A549 (cell line): ENCODE measurements around the gene MAPRE2. TPM values are rescaled to one million over a fixed set of nuclear protein-coding genes. Genes with fewer than 3 reads are reported as not detected.

Experiments
- ATAC-seq, 2 experiments: fragments of 200-7000 bp in 1 of 2; fragments of >200 bp in 1 of 2; cut with Nextera tagmentation in 1 of 2; cut with Tn5 transposase in 1 of 2; 3 replicates each; pipeline versions ENCODE4 v1.8.0 to v1.9.1; 2018 to 2020; ENCODE audit warnings: mild to moderate bottlenecking in 1 of 2, moderate library complexity in 1 of 2
- CTCF ChIA-PET: fragments of 300-600 bp; sonication (Branson Sonifier 250); formaldehyde crosslinking; extraction: SDS; loops from one replicate; lab custom pipeline; 2021; ENCODE audit warnings: antibody characterized with exemption, inconsistent platforms; lab: Yijun Ruan, JAX
- POLR2A ChIA-PET: fragments of 350-600 bp; formaldehyde crosslinking; extraction: SDS; loops from one replicate; lab custom pipeline; 2021; ENCODE audit warnings: antibody characterized with exemption, inconsistent platforms; lab: Yijun Ruan, JAX
- DNase-seq, 2 experiments: peaks; one replicate each; pipeline versions ENCODE4 v3.0.0 to v3.0.0-alpha.2; 2011 to 2016; ENCODE audit warnings: low read depth in 1 of 2, low spot score in 1 of 2
- FAIRE-seq: peaks from 2 replicates; lab custom pipeline; 2011; peaks lifted over from hg19 to GRCh38; lab: Jason Lieb, UNC
- H3K27ac ChIP-seq, 2 experiments: fragments of >200 bp; sonication (Bioruptor Twin); formaldehyde crosslinking; 3 replicates each; pipeline ENCODE4 v1.5.1; 2016 to 2017
- H3K4me1 ChIP-seq: fragments of >200 bp; sonication (Bioruptor Twin); formaldehyde crosslinking; 3 replicates; pipeline ENCODE4 v1.6.1; 2016
- H3K4me2 ChIP-seq: fragments of >200 bp; sonication (Bioruptor Twin); formaldehyde crosslinking; 3 replicates; pipeline ENCODE4 v1.6.1; 2016
- H3K4me3 ChIP-seq: fragments of >200 bp; sonication (Bioruptor Twin); formaldehyde crosslinking; 3 replicates; pipeline ENCODE4 v1.5.1; 2016
- H3K9me3 ChIP-seq: fragments of >200 bp; sonication (Bioruptor Twin); formaldehyde crosslinking; 3 replicates; pipeline ENCODE4 v1.6.1; 2016
- BCL3 ChIP-seq: fragments of >200 bp; sonication (Bioruptor Twin); formaldehyde crosslinking; IDR thresholded peaks from 3 replicates; pipeline ENCODE4 v1.6.1; 2016
- CEBPB ChIP-seq, 2 experiments: fragments of >200 bp in 1 of 2; sonication (Bioruptor Twin) in 1 of 2; formaldehyde crosslinking in 1 of 2; IDR thresholded peaks; 2 replicates each; pipeline ENCODE4 v1.6.1; 2012 to 2016
- CHD4 ChIP-seq: fragments of 200-600 bp; sonication (generic); IDR thresholded peaks from 2 replicates; pipeline ENCODE4 v1.6.1; 2016; ENCODE audit warnings: antibody characterized with exemption, mild to moderate bottlenecking, borderline replicate concordance
- E2F6 ChIP-seq: IDR thresholded peaks from 2 replicates; pipeline ENCODE4 v1.6.1; 2012; ENCODE audit warnings: low read depth, borderline replicate concordance
- EHF ChIP-seq: fragments of 250-450 bp; sonication (Bioruptor Pico); IDR thresholded peaks from 2 replicates; pipeline ENCODE4 v1.5.0; 2020; ENCODE audit warnings: mild to moderate bottlenecking
- FOXS1 ChIP-seq: fragments of 250-450 bp; sonication (Bioruptor Pico); IDR thresholded peaks from 2 replicates; pipeline ENCODE4 v1.5.0; 2020; ENCODE audit warnings: mild to moderate bottlenecking, moderate library complexity
- GATA3 ChIP-seq: IDR thresholded peaks from 2 replicates; pipeline ENCODE4 v1.6.1; 2012; ENCODE audit warnings: borderline replicate concordance
- HOXB5 ChIP-seq: fragments of 250-450 bp; sonication (Bioruptor Pico); IDR thresholded peaks from 2 replicates; pipeline ENCODE4 v1.5.0; 2020; ENCODE audit warnings: mild to moderate bottlenecking, moderate library complexity
- MAFK ChIP-seq: fragments of 450-650 bp; IDR thresholded peaks from 2 replicates; pipeline ENCODE4 v1.6.1; 2014; ENCODE audit not compliant: partially characterized antibody
- MAZ ChIP-seq: fragments of 150-350 bp; IDR thresholded peaks from 2 replicates; pipeline ENCODE4 v1.6.1; 2014; ENCODE audit warnings: antibody characterized with exemption, low read depth, low read length, borderline replicate concordance
- MYC ChIP-seq: IDR thresholded peaks from 2 replicates; pipeline ENCODE4 v1.6.1; 2012; ENCODE audit warnings: mild to moderate bottlenecking, inconsistent platforms, low read length, improper control_type of control experiment, borderline replicate concordance
- NFE2L2 ChIP-seq: fragments of 150-350 bp; conservative IDR thresholded peaks from 2 replicates; pipeline ENCODE4 v1.6.1; 2014; ENCODE audit warnings: low read length
- POLR2AphosphoS2 ChIP-seq: conservative IDR thresholded peaks from 2 replicates; pipeline ENCODE4 v1.6.1; 2012; ENCODE audit warnings: low read length, improper control_type of control experiment, inconsistent platforms
- RAD21 ChIP-seq, 2 experiments: fragments of >200 bp in 1 of 2; sonication (Bioruptor Twin) in 1 of 2; formaldehyde crosslinking in 1 of 2; IDR thresholded peaks in 1 of 2; conservative IDR thresholded peaks in 1 of 2; 2 replicates in 1 of 2; 3 replicates in 1 of 2; pipeline ENCODE4 v1.6.1; 2012 to 2018; ENCODE audit warnings: inconsistent platforms in 1 of 2
- RARB ChIP-seq: fragments of 250-450 bp; sonication (Bioruptor Pico); IDR thresholded peaks from 2 replicates; pipeline ENCODE4 v1.8.0; 2021; ENCODE audit warnings: mild to moderate bottlenecking, moderate library complexity
- RFX5 ChIP-seq: fragments of 450-650 bp; IDR thresholded peaks from 2 replicates; pipeline ENCODE4 v1.7.1; 2014; ENCODE audit warnings: antibody characterized with exemption, mild to moderate bottlenecking, moderate library complexity
- TFCP2L1 ChIP-seq: fragments of 250-450 bp; sonication (Bioruptor Pico); IDR thresholded peaks from 2 replicates; pipeline ENCODE4 v1.5.0; 2021; ENCODE audit warnings: mild to moderate bottlenecking
- WGBS: methylation state at CpG from one replicate; pipeline ENCODE4 v1.1.6; 2017; ENCODE audit errors: missing lambda C conversion rate; 5-methylcytosine and 5-hydroxymethylcytosine counted together
- polyA plus RNA-seq, 4 experiments: library from polyadenylated mRNA; depleted of rRNA in 3 of 4; stranded (reverse); fragments of >200 nt; fragmentation: RNase III in 1 of 4; extraction: RNeasy Plus Mini Kit Qiagen cat#74134 plus additional on column Dnase treatment in 1 of 4; gene quantifications; 2 replicates in 3 of 4; 3 replicates in 1 of 4; pipeline ENCODE4 v1.2.3, GENCODE V29; 2011 to 2017

MAPRE2 gene
- polyA plus RNA-seq, 2 of the 4 experiments (the other 2 are of a cell fraction) = 11.4 to 59.1 TPM

GRCh38 chr18:35121038-35121437 lies 79.8 kb downstream of the MAPRE2 start (continued):
- TF ChIP-seq FOXS1 (CRISPR knock-in tag) = no peak
- TF ChIP-seq HOXB5 (CRISPR knock-in tag) = no peak
- TF ChIP-seq MAFK = no peak
- no peak for TF ChIP-seq MYC
- TF ChIP-seq MAZ = no peak
- TF ChIP-seq BCL3 = no peak
- TF ChIP-seq EHF (CRISPR knock-in tag) = no peak

GRCh38 chr18:35121531-35121930 lies 80.3 kb downstream of the MAPRE2 start:
- Histone ChIP-seq H3K4me3 (no peak overlapping the region), H3K27ac (no peak overlapping the region)
- ChIA-PET POLR2A (no interaction called here), CTCF (interaction anchor here (1.4 kb wide), 1 partner anchor 17 kb away, joined by 5 read pairs; no protein-coding TSS in a partner anchor)
- ATAC-seq = no peak
- DNase-seq = no peak
- TF ChIP-seq CEBPB (IDR thresholded peaks at IDR 0.05) = no peak
- no peak for TF ChIP-seq RARB (CRISPR knock-in tag)
- TF ChIP-seq, all 56 proteins: peak for 0
- Histone ChIP-seq H3K4me1 (no peaks in the 10 kb centered on the region), H3K4me2 (no peak overlapping the region), H3K9me3 (no peaks in the 10 kb centered on the region)
- 95% methylated on average over 1 of the region's 1 CpG for WGBS
- FAIRE-seq = no peak

GRCh38 chr18:35122586-35123224 lies 81.5 kb downstream of the MAPRE2 start:
- Histone ChIP-seq H3K4me3 (no peak overlapping the region), H3K4me1 (no peaks in the 10 kb centered on the region), H3K9me3 (no peaks in the 10 kb centered on the region), H3K27ac (no peak overlapping the region)
- 92% methylated on average over 13 of the region's 15 CpGs for WGBS
- DNase-seq = no peak
- no peak for TF ChIP-seq TFCP2L1 (CRISPR knock-in tag)
- no peak for TF ChIP-seq NFE2L2
- TF ChIP-seq, all 56 proteins: peak for 0
- CTCF ChIA-PET = interaction anchor here (1.0 kb wide), 1 partner anchor 22 kb away, joined by 4 read pairs; no protein-coding TSS in a partner anchor
- FAIRE-seq (no peak), ATAC-seq (no peak)
- POLR2A ChIA-PET = no interaction called here
- no peak overlapping the region for H3K4me2 ChIP-seq

GRCh38 chr18:35123811-35124210 lies 82.6 kb downstream of the MAPRE2 start:
- Histone ChIP-seq H3K4me3 (no peak overlapping the region), H3K9me3 (no peaks in the 10 kb centered on the region), H3K27ac (no peak overlapping the region), H3K4me1 (no peaks in the 10 kb centered on the region), H3K4me2 (no peak overlapping the region)
- ChIA-PET POLR2A (no interaction called here), CTCF (interaction anchor here (0.9 kb wide), 1 partner anchor 120 kb away, joined by 3 read pairs; no protein-coding TSS in a partner anchor)
- no peak for ATAC-seq
- no peak for FAIRE-seq
- TF ChIP-seq E2F6 (no peak), POLR2AphosphoS2 (no peak), RFX5 (no peak), CHD4 (no peak)
- no peak for DNase-seq

- DNase-seq = peak in 1 of 2 experiments; percentile 38
- Histone ChIP-seq H3K4me1 (no peaks in the 10 kb centered on the region), H3K9me3 (no peaks in the 10 kb centered on the region), H3K4me3 (no peak overlapping the region), H3K4me2 (no peak overlapping the region), H3K27ac (no peak overlapping the region)
- peak; percentile 12 to 20; a peak in 1 of 5 replicates for TF ChIP-seq RAD21 (conservative IDR thresholded peaks at IDR 0.05 in 1 of 2, IDR thresholded peaks at IDR 0.05 in 1 of 2)
- no peak for TF ChIP-seq GATA3
- WGBS = 57% methylated on average over 4 of the region's 4 CpGs
- CTCF ChIA-PET = interaction anchor here (1.2 to 2.1 kb wide), 2 partner anchors 16 to 240 kb away, joined by 3 to 9 read pairs; no protein-coding TSS in a partner anchor
- FAIRE-seq = no peak
- POLR2A ChIA-PET = no interaction called here
- peak; percentile 74 to 89; a peak in 5 of 6 replicates for ATAC-seq
Measured at GRCh38 chr18:35127201-35127600, 86.0 kb downstream of the MAPRE2 start.
